ENCODE measurements around the gene AGGF1. TPM values are rescaled to one million over a fixed set of nuclear protein-coding genes. Genes with fewer than 3 reads are reported as not detected.
A peak's percentile ranks its signal among the peaks of the same experiment; 100 is the strongest.
"Not testable (repeated sequence)": the region's sequence is repeated elsewhere in the genome, so short reads cannot be mapped to it uniquely, and the experiment has no call there.

Gene AGGF1
- polyA plus RNA-seq, 2 of the 4 experiments (the other 2 are of a cell fraction): 15.8 to 32.5 TPM

- H3K4me2 ChIP-seq: no peak overlapping the region
- no peak for TF ChIP-seq NR3C1 (IDR thresholded peaks at IDR 0.05)
- no peak for TF ChIP-seq NFE2L2 (conservative IDR thresholded peaks at IDR 0.05; ENCODE audit: low read length)
- TF ChIP-seq RARB (CRISPR knock-in tag; IDR thresholded peaks at IDR 0.05): no peak
- TF ChIP-seq EHF (CRISPR knock-in tag; IDR thresholded peaks at IDR 0.05): no peak
- TF ChIP-seq HDAC2 (IDR thresholded peaks at IDR 0.05): no peak
- TF ChIP-seq CEBPB (IDR thresholded peaks at IDR 0.05): no peak
- no peak for TF ChIP-seq PHF8 (IDR thresholded peaks at IDR 0.05; ENCODE audit: borderline replicate concordance, low read depth)
- no peak overlapping the region for H3K4me3 ChIP-seq
- ATAC-seq: no peak
- POLR2A ChIA-PET: no interaction called here
- no peak for DNase-seq (ENCODE audit: low read depth in 1 of 2, low spot score in 1 of 2)
- H3K27ac ChIP-seq: no peak overlapping the region
- no peaks in the 10 kb centered on the region for H3K4me1 ChIP-seq
- CTCF ChIA-PET: interaction anchor here (0.8 to 2.2 kb wide), 2 partner anchors 10 to 14 kb away, joined by 3 to 9 read pairs; no protein-coding TSS in a partner anchor
- no peak for FAIRE-seq
- no peaks in the 10 kb centered on the region for H3K9me3 ChIP-seq
- WGBS (ENCODE audit: missing lambda C conversion rate): 88% methylated on average over 6 of the region's 6 CpGs
These were observed 43.2 kb upstream of the AGGF1 start for GRCh38 chr5:76986825-76987526.

GRCh38 chr5:76990899-76991459 lies 39.2 kb upstream of the AGGF1 start:
- no peak; a peak in 1 of 6 replicates for ATAC-seq
- H3K4me1 ChIP-seq: peaks cover 4% of the 10 kb centered on the region; the same call in 2 of the 3 replicates
- CTCF ChIA-PET: no interaction called here
- H3K4me2 ChIP-seq: no peak overlapping the region
- WGBS (ENCODE audit: missing lambda C conversion rate): 25% methylated on average over 5 of the region's 5 CpGs
- POLR2A ChIA-PET: no interaction called here
- H3K4me3 ChIP-seq: no peak overlapping the region
- H3K9me3 ChIP-seq: no peaks in the 10 kb centered on the region
- no peak for DNase-seq (ENCODE audit: low read depth in 1 of 2, low spot score in 1 of 2)
- no peak for FAIRE-seq
- no peak overlapping the region for H3K27ac ChIP-seq
- no peak for TF ChIP-seq JUNB (IDR thresholded peaks at IDR 0.05)

- H3K4me2 ChIP-seq; FAIRE-seq; H3K4me3 ChIP-seq; H3K4me1 ChIP-seq; H3K27ac ChIP-seq; ATAC-seq; H3K9me3 ChIP-seq; DNase-seq (ENCODE audit: low read depth in 1 of 2, low spot score in 1 of 2); POLR2A ChIA-PET: not testable (repeated sequence)
- CTCF ChIA-PET: interaction anchor here (1.4 kb wide), 1 partner anchor 23 kb away, joined by 4 read pairs; no protein-coding TSS in a partner anchor
- 83% methylated on average over 9 of the region's 9 CpGs for whole genome bisulfite sequencing (ENCODE audit: missing lambda C conversion rate)
These were observed 36.8 kb upstream of the AGGF1 start for GRCh38 chr5:76993436-76993835.

DNA sequence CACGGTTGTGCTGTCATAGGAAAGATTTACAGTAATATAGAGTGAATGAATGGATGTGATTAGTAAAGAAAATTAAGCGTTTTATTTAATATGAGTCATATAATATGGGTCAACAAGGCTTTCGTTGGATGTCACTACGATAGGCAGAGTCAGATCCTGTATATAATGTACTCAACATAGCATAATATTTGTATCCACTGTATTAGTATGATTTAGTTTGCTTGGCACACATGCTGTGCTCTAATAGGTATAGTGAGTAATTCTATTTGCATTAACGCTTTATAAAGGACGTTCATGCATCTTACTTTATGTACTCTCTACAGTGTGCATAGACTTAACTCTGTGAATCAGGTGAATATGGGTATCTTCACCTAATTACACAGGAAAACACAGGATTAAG lies 35.9 kb upstream of the AGGF1 start:
- WGBS (ENCODE audit: missing lambda C conversion rate): 43% methylated on average over 6 of the region's 6 CpGs
- ChIA-PET CTCF (interaction anchor here (0.7 to 1.4 kb wide), 2 partner anchors 22 to 188 kb away, joined by 3 to 4 read pairs; no protein-coding TSS in a partner anchor), POLR2A (no interaction called here)
- DNase-seq (ENCODE audit: low read depth in 1 of 2, low spot score in 1 of 2) (no peak), ATAC-seq (no peak), FAIRE-seq (no peak)
- no peak for TF ChIP-seq PHF8 (IDR thresholded peaks at IDR 0.05; ENCODE audit: borderline replicate concordance, low read depth)
- no peak overlapping the region for H3K27ac ChIP-seq
- H3K4me3 ChIP-seq: no peak overlapping the region
- no peak overlapping the region for H3K4me2 ChIP-seq
- no peaks in the 10 kb centered on the region for H3K9me3 ChIP-seq
- H3K4me1 ChIP-seq: peaks cover 6% of the 10 kb centered on the region; the same call in 2 of the 3 replicates

DNA sequence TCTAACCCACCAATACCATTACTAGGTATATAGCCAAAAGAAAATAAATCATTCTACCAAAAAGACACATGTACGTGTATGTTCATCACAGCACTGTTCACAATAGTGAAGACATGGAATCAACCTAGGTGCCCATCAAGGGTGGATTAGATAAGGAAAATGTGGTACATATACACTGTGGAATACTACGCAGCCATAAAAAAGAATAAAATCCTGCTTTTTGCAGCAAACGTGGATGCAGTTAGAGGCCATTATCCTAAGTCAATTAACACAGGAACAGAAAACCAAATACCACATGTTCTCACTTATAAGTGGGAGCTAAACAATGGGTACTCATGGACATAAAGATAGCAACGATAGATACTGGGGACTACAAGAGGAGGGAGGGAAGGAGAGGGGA lies 32.0 kb upstream of the AGGF1 start:
- ATAC-seq; POLR2A ChIA-PET; CTCF ChIA-PET; H3K4me1 ChIP-seq; H3K27ac ChIP-seq; H3K4me2 ChIP-seq; DNase-seq (ENCODE audit: low read depth in 1 of 2, low spot score in 1 of 2); H3K4me3 ChIP-seq; H3K9me3 ChIP-seq; FAIRE-seq: not testable (repeated sequence)
- WGBS (ENCODE audit: missing lambda C conversion rate): 70% methylated on average over 4 of the region's 4 CpGs

DNA sequence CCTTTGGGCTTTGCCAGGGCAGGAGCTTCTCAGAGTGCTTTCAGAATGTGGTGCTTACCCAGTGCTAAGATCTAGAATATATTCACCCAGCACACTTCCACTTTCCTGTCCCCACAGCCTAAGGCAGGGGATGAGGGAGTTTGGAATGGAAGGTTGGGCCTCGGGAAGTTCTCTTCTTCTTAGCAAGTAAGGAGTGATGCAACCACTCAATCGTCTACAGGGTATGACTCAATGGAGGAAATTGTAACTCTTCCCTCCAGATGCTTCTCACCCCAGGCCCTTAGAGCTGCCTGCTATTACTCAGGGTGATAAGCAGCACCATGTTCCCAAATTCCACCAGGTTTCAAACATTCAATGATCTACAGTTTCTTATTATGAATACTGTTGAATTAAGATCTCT lies 30.8 kb upstream of the AGGF1 start:
- H3K9me3 ChIP-seq: no peaks in the 10 kb centered on the region
- CTCF ChIA-PET: no interaction called here
- H3K4me2 ChIP-seq: no peak overlapping the region
- H3K4me1 ChIP-seq: peaks cover 10% of the 10 kb centered on the region; the same call in 2 of the 3 replicates
- no peak overlapping the region for H3K27ac ChIP-seq
- POLR2A ChIA-PET: interaction anchor here (0.6 kb wide), 1 partner anchor 410 kb away, joined by 5 read pairs; no protein-coding TSS in a partner anchor
- H3K4me3 ChIP-seq: no peak overlapping the region
- TF ChIP-seq SREBF2 (IDR thresholded peaks at IDR 0.05) (no peak), CHD4 (IDR thresholded peaks at IDR 0.05; ENCODE audit: borderline replicate concordance) (no peak), KDM5A (IDR thresholded peaks at IDR 0.05) (no peak), MYC (IDR thresholded peaks at IDR 0.05; ENCODE audit: borderline replicate concordance, low read length) (no peak), EHF (CRISPR knock-in tag; IDR thresholded peaks at IDR 0.05) (no peak), HOXB13 (CRISPR knock-in tag; IDR thresholded peaks at IDR 0.05; ENCODE audit: low read depth) (no peak)
- TF ChIP-seq, protein P1, sequence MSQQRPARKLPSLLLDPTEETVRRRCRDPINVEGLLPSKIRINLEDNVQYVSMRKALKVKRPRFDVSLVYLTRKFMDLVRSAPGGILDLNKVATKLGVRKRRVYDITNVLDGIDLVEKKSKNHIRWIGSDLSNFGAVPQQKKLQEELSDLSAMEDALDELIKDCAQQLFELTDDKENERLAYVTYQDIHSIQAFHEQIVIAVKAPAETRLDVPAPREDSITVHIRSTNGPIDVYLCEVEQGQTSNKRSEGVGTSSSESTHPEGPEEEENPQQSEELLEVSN (IDR thresholded peaks at IDR 0.05; ENCODE audit: borderline replicate concordance, low read depth): no peak
- WGBS (ENCODE audit: missing lambda C conversion rate): 17% methylated on average over 2 of the region's 2 CpGs
- FAIRE-seq (no peak), ATAC-seq (peak; percentile 59 to 62; a peak in 4 of 6 replicates), DNase-seq (ENCODE audit: low read depth in 1 of 2, low spot score in 1 of 2) (peak in 1 of 2 experiments; percentile 38)
